ENCODE data around the gene AQR. TPM values are rescaled to one million over a fixed set of nuclear protein-coding genes. Genes with fewer than 3 reads are reported as not detected.

AQR gene
- total RNA-seq, 1 experiment from 2014 or later = 62.1 TPM

DNA sequence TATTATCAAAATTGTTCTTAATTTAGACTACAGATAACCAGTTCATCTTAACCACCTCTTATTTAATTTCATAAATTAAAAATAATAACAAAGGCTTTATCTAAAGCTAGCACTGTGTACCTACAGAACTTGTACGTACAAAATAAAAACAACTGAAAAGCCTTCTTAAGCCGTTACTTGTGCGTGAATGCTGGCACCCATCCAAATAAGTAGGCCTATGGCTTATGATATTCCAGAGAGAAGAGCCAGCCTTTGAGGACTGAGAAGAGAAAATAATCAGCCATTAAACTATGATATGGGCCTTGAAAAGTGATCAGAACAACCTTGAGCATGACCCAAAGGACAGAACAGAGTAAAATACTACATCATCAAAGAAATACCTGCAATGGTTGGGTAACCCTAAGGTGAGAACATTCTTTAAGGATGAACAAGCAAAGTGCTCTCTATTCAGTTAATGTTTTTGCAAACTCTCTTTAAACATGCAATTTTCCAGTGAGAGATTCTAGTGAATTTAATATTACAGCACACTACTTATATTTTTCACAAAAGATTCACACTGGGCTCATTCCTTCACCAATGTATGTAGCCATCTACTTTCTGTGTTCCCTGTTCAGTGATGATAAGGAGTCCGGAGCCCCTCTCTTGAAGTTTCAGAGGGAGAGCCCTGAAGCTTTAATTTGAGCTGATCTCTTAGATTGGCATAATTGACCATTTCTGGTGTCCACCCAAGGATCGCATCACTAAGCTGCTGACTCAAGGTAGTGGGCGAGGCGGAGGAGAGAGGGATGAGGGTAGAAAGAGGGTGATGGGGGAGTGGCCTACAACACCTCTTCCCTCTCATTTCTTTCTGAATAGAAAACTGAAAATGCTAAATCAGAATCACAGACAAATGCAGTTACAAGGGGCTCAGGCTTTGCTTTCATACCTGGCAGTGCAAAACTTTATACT is 166.5 kb downstream of the AQR start (continued):
- TF ChIP-seq, protein P1, sequence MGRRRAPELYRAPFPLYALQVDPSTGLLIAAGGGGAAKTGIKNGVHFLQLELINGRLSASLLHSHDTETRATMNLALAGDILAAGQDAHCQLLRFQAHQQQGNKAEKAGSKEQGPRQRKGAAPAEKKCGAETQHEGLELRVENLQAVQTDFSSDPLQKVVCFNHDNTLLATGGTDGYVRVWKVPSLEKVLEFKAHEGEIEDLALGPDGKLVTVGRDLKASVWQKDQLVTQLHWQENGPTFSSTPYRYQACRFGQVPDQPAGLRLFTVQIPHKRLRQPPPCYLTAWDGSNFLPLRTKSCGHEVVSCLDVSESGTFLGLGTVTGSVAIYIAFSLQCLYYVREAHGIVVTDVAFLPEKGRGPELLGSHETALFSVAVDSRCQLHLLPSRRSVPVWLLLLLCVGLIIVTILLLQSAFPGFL (CRISPR knock-in tag; IDR thresholded peaks at IDR 0.05; ENCODE audit: borderline replicate concordance) = no peak
- TF ChIP-seq NFYB (CRISPR knock-in tag; conservative IDR thresholded peaks at IDR 0.05; ENCODE audit: low read depth) (no peak), MXD4 (CRISPR knock-in tag; IDR thresholded peaks at IDR 0.05; ENCODE audit: borderline replicate concordance) (no peak), OVOL2 (CRISPR knock-in tag; IDR thresholded peaks at IDR 0.05; ENCODE audit: borderline replicate concordance) (no peak)
- TF ChIP-seq, protein P2, sequence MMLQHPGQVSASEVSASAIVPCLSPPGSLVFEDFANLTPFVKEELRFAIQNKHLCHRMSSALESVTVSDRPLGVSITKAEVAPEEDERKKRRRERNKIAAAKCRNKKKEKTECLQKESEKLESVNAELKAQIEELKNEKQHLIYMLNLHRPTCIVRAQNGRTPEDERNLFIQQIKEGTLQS (CRISPR knock-in tag; conservative IDR thresholded peaks at IDR 0.05) = no peak
- TF ChIP-seq, protein P3, sequence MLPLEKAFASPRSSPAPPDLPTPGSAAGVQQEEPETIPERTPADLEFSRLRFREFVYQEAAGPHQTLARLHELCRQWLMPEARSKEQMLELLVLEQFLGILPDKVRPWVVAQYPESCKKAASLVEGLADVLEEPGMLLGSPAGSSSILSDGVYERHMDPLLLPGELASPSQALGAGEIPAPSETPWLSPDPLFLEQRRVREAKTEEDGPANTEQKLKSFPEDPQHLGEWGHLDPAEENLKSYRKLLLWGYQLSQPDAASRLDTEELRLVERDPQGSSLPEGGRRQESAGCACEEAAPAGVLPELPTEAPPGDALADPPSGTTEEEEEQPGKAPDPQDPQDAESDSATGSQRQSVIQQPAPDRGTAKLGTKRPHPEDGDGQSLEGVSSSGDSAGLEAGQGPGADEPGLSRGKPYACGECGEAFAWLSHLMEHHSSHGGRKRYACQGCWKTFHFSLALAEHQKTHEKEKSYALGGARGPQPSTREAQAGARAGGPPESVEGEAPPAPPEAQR (CRISPR knock-in tag; IDR thresholded peaks at IDR 0.05) = no peak

DNA sequence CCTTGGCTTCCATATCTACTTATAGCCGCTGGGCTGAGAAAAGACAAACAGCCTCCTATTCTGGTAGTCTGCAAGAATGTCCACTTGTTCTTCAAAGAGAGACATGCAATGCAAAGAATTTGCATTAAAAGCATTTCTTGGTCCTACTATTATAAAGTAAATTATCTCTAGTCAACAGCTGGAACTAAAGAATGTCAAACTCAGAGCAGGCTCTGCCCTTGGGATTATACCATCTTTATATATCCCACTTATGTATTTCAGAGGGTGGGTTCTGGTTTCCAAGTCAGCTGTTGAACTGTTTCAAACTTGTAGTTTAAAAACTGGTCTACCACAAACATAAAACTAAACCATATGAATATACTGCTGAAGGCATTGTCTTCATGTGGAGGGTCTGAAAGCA is 167.2 kb downstream of the AQR start:
- Mint-ChIP-seq H3K4me1 (peaks cover 15% of the 10 kb centered on the region), H3K4me3 (no peak overlapping the region), H3K27me3 (ENCODE audit: low read depth) (peaks cover 3% of the 10 kb centered on the region), H3K27ac (no peak overlapping the region), H3K36me3 (peaks cover 6% of the 10 kb centered on the region), H3K9me3 (peaks cover 10% of the 10 kb centered on the region)
- DNase-seq (ENCODE audit: low spot score) (no peak), ATAC-seq (no peak)
- TF ChIP-seq ZNF671 (CRISPR knock-in tag; IDR thresholded peaks at IDR 0.05) = no peak
- no peak for TF ChIP-seq FOXK1 (CRISPR knock-in tag; IDR thresholded peaks at IDR 0.05)
- TF ChIP-seq KAT7 (CRISPR knock-in tag; IDR thresholded peaks at IDR 0.05; ENCODE audit: borderline replicate concordance) = no peak
- TF ChIP-seq ZNF317 (CRISPR knock-in tag; IDR thresholded peaks at IDR 0.05; ENCODE audit: borderline replicate concordance, low read depth) = no peak
- TF ChIP-seq, protein P2 (CRISPR knock-in tag; conservative IDR thresholded peaks at IDR 0.05) = no peak
- no peak for TF ChIP-seq CBFB (CRISPR knock-in tag; IDR thresholded peaks at IDR 0.05; ENCODE audit: low read depth)
- ChIA-PET POLR2A (interaction anchor here (0.6 kb wide), 1 partner anchor 80 kb away, joined by 3 read pairs; no protein-coding TSS in a partner anchor), CTCF (no interaction called here)

Other genes starting within 250 kb of the AQR start
- gene GJD2, start 214.7 kb downstream of the AQR start, total RNA-seq (2021) = 0.14 to 0.22 TPM (median 0.21 TPM) in 3 replicates
- gene ACTC1, start 174.2 kb downstream of the AQR start, total RNA-seq (2021) = 11.4 to 12.6 TPM (median 12.5 TPM) in 3 replicates
- 142 to 158 TPM (median 154 TPM) in 3 replicates for gene ZNF770, start 18.5 kb upstream of the AQR start, total RNA-seq (2021)
- gene NANOGP8, start 115.6 kb upstream of the AQR start, total RNA-seq (2021) = 1.9 to 2.1 TPM (median 1.9 TPM) in 3 replicates

All from WTC11 (cell line).